WTC11 (cell line): ENCODE measurements around the gene MDH1.

Source experiments
- ATF3 ChIP-seq: sonication (generic); formaldehyde crosslinking; conservative IDR thresholded peaks from 2 replicates; pipeline ENCODE4 v1.8.1; 2022; ENCODE audit warnings: mild to moderate bottlenecking, missing genetic modification reagents
- CTCF ChIP-seq: fragments of 200-600 bp; IDR thresholded peaks from 2 replicates; pipeline ENCODE4 v1.8.0; 2022; ENCODE audit warnings: antibody characterized with exemption
- MAX ChIP-seq: sonication (generic); formaldehyde crosslinking; IDR thresholded peaks from 2 replicates; pipeline ENCODE4 v1.8.0; 2022; ENCODE audit warnings: mild to moderate bottlenecking, missing genetic modification reagents
- TEAD4 ChIP-seq: sonication (generic); formaldehyde crosslinking; IDR thresholded peaks from 2 replicates; pipeline ENCODE4 v1.8.0; 2022; ENCODE audit warnings: mild to moderate bottlenecking, missing genetic modification reagents
- ZNF423 ChIP-seq: fragments of 250-450 bp; sonication (Bioruptor Pico); IDR thresholded peaks from 2 replicates; pipeline ENCODE4 v2.1.2; 2022; ENCODE audit warnings: mild to moderate bottlenecking, moderate library complexity
- TF ChIP-seq, protein P1 (sequence below): sonication (generic); formaldehyde crosslinking; IDR thresholded peaks from 2 replicates; pipeline ENCODE4 v1.8.1; 2022; ENCODE audit warnings: missing genetic modification reagents, borderline replicate concordance

GRCh38 chr2:63654959-63655358 lies 66.2 kb downstream of the MDH1 start:
- no peak for TF ChIP-seq CTCF
- no peak for TF ChIP-seq TEAD4 (CRISPR knock-in tag)
- TF ChIP-seq MAX (CRISPR knock-in tag), result no peak
- no peak for TF ChIP-seq ATF3
- TF ChIP-seq, protein P1, sequence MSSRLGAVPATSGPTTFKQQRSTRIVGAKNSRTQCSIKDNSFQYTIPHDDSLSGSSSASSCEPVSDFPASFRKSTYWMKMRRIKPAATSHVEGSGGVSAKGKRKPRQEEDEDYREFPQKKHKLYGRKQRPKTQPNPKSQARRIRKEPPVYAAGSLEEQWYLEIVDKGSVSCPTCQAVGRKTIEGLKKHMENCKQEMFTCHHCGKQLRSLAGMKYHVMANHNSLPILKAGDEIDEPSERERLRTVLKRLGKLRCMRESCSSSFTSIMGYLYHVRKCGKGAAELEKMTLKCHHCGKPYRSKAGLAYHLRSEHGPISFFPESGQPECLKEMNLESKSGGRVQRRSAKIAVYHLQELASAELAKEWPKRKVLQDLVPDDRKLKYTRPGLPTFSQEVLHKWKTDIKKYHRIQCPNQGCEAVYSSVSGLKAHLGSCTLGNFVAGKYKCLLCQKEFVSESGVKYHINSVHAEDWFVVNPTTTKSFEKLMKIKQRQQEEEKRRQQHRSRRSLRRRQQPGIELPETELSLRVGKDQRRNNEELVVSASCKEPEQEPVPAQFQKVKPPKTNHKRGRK (CRISPR knock-in tag), result no peak
- no peak for TF ChIP-seq ZNF423 (CRISPR knock-in tag)
